Fibroblast of villous mesenchyme (primary cell): ENCODE measurements around the gene PITPNC1. TPM values are rescaled to one million over a fixed set of nuclear protein-coding genes. Genes with fewer than 3 reads are reported as not detected.

Experiments
- DNase-seq: peaks from one replicate; pipeline ENCODE4 v3.0.0-alpha.2; 2010; ENCODE audit warnings: low read depth
- H3K4me3 ChIP-seq: 2 replicates; pipeline ENCODE4 v1.5.1; 2011; ENCODE audit warnings: low read depth, mild to moderate bottlenecking, low read length
- total RNA-seq: library from RNA; depleted of rRNA; stranded (reverse); fragments of >200 nt; gene quantifications from 2 replicates; pipeline ENCODE4 v1.2.3, GENCODE V29; 2012
- TF ChIP-seq, protein P1 (sequence below): IDR thresholded peaks from 2 replicates; pipeline ENCODE4 v1.5.1; 2012; ENCODE audit warnings: low read depth, mild to moderate bottlenecking, low read length; ENCODE audit not compliant: insufficient read depth

PITPNC1 gene
- total RNA-seq, 1 donor: 4.3 TPM

GRCh38 chr17:67636312-67636711, 259.2 kb downstream of the PITPNC1 start:
- no peak for DNase-seq
- TF ChIP-seq, protein P1, sequence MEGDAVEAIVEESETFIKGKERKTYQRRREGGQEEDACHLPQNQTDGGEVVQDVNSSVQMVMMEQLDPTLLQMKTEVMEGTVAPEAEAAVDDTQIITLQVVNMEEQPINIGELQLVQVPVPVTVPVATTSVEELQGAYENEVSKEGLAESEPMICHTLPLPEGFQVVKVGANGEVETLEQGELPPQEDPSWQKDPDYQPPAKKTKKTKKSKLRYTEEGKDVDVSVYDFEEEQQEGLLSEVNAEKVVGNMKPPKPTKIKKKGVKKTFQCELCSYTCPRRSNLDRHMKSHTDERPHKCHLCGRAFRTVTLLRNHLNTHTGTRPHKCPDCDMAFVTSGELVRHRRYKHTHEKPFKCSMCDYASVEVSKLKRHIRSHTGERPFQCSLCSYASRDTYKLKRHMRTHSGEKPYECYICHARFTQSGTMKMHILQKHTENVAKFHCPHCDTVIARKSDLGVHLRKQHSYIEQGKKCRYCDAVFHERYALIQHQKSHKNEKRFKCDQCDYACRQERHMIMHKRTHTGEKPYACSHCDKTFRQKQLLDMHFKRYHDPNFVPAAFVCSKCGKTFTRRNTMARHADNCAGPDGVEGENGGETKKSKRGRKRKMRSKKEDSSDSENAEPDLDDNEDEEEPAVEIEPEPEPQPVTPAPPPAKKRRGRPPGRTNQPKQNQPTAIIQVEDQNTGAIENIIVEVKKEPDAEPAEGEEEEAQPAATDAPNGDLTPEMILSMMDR: no peak
- H3K4me3 ChIP-seq: no peak overlapping the region

DNA sequence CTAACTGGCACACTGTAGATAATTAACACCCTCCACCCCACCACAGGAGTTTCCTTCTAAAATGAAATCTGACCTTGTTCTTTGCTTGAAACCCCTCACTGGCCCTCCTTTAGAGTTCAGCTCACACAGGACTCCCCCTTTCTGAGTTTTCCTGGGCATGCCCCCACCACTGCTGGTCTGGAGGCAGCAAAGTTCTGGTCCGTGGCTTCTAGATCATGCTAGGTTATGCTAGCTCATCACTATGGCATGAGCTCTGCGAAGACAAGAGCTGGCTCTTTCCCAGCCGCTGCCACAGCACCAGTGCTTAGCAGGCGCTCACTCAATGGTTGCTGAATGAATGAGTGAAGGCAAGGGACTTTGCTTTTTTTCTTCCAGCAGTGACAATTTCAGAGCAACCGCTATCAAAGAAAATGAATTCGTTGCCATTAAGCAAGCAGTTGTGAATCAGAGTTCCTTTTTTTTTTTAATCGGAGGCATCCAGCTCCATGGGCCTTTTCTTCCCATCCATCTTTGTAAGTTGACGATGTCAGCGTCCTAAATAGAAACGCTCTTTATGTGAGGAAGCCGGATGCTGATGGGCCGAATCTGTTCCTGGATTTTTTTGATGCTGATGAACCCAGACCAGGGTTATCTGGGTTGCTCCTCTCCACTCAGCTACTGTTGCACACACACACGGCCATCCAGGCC, 259.9 kb downstream of the PITPNC1 start:
- TF ChIP-seq, protein P1: no peak
- no peak for DNase-seq
- no peak overlapping the region for H3K4me3 ChIP-seq

GRCh38 chr17:67637901-67638641, 261.0 kb downstream of the PITPNC1 start:
- no peak overlapping the region for H3K4me3 ChIP-seq
- TF ChIP-seq, protein P1: no peak
- DNase-seq: no peak

- TF ChIP-seq, protein P1: no peak
- DNase-seq: no peak
- H3K4me3 ChIP-seq: no peak overlapping the region
Measured at GRCh38 chr17:67638871-67639270, 261.8 kb downstream of the PITPNC1 start.

- peak; percentile 14 for DNase-seq
- TF ChIP-seq, protein P1: no peak
- no peak overlapping the region for H3K4me3 ChIP-seq
Measured at GRCh38 chr17:67639555-67639954, 262.5 kb downstream of the PITPNC1 start.

DNA sequence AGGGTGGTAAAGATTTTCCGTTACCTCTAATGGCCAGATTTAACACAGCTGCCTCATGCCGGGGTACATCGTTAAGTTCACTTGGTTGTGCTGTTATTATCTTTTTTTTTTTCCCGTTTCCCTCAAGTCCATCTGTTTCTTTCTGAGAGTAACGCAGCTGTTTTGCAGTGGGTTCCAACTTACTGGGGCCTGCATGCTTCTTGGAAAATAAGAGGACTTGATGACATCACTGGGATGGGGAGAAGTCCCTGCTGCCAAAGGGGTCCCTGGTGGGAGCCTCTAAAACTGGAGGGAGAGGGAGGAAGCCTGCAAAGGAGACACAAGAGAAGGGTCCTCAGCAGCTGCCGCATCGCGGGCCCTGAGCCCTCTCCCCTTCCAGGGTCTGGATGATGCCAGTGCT, 262.9 kb downstream of the PITPNC1 start:
- TF ChIP-seq, protein P1: no peak
- H3K4me3 ChIP-seq: no peak overlapping the region
- DNase-seq: no peak
